ENCODE data around the gene SYCP3.

SYCP3 gene

DNA sequence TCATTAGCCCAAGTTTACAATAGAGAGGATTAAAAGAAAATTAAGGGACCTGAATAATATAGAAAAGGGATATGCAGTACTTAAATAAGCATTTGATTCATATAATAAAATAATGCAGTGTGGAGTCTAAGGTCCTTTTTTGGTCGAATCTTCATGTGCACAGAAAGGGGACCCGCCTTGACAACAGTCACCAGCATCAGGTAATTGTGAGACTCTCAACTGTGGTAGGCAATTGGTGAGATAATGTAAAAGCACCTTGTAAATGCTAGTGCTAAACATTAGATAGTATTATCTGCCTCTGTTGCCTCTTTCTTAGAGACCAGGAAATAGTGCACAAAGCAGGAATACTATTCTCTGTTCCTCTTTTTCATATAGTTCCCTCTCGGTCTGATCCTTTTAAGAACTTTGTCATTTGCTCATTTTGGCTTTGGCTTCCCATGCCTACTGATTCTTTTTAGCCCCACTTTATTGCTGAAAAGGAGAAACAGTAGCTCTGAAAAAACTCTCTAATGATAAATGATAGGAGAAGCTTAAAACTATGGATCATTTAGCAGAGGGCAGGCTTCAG is 24.3 kb downstream of the SYCP3 start:
- H3K4me3 ChIP-seq (ENCODE audit: low read depth, low read length) = no peak overlapping the region

DNA sequence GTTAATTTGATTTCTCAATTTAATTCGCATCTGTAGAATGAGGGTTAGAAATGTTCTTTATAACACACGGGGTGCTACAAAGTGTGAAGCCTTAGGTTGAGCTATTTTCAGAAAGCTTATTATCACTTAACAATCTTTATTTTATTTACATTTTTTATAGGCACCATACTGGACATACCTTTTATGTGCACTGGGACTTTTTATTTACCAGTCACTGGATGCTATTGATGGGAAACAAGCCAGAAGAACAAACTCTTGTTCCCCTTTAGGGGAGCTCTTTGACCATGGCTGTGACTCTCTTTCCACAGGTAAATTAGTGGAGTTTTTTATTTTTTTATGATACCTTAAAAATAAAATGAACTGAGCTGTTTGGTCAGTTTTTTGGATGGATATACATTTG is 25.3 kb downstream of the SYCP3 start:
- no peak overlapping the region for H3K4me3 ChIP-seq (ENCODE audit: low read depth, low read length)

DNA sequence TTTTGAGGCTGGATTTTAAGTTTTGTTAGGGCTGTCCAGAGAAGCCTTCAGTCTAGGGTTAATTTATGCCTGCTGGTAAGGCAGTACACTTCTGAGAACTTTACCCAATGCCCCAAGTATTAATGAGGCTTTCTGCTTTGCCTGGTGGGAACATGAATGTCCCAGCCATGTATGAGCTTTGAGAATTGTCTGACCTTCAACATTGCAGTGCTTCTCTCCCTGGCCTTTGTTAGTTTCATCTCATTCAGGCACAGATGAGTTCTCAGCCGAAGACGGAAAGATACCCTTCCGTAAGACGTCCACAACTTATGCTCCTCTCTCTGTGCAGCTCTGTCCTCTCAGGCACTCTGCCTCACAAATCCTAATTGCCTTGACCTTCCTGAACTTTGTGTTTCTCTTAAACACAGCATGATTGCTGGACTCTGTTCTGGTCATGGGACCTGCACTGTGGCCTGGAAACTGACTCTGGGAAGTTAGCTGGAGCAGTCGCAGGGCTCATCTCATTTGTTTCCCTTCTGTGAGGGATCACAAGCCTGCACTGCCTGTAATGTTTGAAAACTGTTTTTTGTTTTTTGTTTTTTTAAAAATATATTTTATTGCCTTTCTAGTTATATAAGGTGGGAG is 26.1 kb downstream of the SYCP3 start:
- no peak overlapping the region for H3K4me3 ChIP-seq (ENCODE audit: low read depth, low read length)

DNA sequence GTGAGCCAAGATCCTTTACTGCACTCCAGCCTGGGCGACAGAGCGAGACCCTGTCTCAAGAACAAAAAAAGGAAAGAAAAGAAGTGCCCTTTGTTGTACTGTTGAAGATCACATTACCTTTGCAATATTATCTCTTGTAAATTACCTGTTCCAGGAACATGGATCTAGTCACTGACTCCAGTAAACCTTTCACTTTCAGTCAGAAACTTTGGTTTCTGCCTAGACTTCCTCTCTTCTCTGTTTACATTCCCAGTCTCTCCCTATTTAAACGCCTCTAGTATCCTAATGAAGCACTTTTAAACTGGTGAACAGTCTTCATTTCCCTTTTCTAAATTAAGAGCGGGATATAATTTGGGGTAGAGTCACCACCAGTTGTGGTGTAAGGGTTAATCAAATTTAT is 29.0 kb downstream of the SYCP3 start:
- H3K4me3 ChIP-seq (ENCODE audit: low read depth, low read length) = no peak overlapping the region

DNA sequence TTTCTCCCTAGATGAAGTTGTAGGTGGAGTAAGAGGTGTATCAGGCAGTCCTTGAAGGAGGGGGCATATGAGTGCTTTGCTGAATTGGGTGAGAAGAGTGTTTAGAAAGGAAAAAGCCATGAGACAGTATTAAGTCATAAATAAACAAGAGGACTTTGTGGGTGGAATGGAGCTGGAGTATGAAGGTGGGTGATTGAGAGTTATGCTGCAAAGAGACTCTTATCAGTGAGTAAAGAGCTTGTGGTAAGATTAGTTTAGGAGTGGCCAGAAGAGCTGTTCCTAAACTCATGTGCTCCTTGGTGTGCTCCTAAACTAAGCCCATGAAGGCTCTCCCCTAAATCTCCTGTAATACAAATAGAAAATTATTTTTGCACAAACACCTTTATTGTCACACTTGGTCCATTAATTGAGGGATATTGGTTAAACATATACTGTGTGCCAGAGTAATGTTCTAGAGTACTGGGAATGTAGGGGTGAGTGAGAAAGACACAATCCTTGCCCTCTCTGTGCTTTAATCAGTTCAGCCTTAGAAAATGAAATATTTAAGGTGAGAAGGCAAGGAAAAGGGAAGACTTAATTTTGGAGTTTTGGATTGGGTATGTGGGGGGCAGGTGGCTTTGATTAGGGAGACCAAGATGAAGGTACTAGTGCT is 32.0 kb downstream of the SYCP3 start:
- H3K4me3 ChIP-seq (ENCODE audit: low read depth, low read length) = no peak overlapping the region

DNA sequence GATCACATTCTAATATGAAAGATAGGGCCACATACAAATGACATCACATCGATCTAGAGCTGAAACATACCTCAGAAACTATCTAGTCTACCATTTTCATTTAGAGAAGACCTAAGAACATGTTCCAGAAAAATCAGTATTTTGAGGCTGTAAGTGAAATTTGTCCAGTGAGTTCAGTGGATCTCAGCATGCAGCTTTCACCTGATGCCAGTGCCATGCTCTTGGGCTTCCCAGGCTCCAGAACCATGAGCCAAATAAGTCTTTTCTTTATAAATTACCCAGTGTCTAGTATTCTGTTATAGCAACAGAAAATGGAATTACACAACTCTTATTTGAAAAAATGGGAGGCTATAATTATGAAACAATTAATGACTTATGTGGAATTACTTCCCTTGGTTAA is 32.9 kb downstream of the SYCP3 start:
- H3K4me3 ChIP-seq (ENCODE audit: low read depth, low read length) = no peak overlapping the region

DNA sequence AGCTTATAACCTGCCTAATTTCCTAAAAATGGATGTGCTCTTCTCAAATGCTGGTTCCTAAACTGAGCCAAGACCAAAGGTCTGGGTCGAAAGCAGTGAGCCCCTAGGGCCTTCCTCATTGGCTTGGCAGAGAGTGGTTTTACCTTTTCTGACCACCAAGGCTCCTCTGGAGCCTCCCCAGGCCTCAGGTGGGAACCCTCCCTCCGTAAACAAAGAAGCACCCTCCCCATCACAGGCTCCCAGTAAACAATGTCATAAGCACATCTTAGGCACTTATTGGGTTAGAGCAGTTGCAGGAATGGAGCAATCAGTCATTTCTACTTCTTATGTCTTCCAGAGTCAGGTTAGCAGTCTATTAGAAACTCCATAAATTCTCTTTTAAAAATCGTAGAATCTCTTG is 35.8 kb downstream of the SYCP3 start:
- H3K4me3 ChIP-seq (ENCODE audit: low read depth, low read length) = no peak overlapping the region

DNA sequence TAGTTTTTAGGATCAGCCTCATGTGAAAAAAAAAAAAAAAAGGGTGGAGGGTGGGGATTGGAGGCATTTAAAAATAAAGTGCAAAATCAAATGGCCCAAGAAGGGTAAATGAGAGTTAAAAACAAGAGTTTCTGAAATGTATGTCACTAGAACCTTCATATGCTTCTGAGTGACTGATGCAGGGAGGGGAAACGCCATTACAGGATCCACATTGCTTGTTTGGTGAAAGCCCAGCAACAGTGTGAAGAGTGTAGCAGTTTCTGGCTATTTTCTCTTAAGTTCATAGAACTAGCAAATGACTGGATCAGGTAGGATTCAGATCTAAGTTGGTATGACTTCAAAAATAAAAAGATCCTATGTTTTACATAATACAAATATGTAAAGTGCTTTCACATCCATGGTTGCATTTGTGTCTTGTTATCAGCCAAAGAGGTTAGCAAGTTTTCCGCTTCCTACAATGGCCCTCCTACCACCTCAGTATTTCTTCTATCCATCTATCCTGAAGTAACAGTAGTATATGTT is 38.9 kb downstream of the SYCP3 start:
- no peak overlapping the region for H3K4me3 ChIP-seq (ENCODE audit: low read depth, low read length)

DNA sequence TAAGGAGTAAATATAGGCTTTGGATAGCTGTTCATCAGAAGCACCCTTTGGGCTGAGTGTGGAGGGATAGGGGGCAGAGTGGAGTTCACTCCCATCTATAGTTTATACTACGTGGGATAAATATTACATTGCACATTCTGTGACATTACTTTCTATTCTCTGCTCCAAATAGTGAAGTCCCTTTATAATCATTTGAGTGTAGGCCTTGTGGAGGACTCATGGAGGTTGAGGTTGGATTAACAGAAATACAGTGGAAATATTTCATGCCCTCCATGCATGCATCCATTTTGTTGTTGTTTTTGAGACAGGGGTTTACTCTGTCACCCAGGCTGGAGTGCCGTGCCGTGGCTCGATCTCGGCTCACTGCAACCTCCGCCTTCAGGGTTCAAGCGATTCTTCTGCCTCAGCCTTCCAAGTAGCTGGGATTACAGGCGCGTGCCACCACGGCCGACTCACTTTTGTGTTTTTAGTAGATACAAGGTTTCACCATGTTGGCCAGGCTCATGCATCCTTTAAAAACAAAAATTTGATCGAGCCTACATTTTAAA is 40.4 kb downstream of the SYCP3 start:
- no peak overlapping the region for H3K4me3 ChIP-seq (ENCODE audit: low read depth, low read length)

DNA sequence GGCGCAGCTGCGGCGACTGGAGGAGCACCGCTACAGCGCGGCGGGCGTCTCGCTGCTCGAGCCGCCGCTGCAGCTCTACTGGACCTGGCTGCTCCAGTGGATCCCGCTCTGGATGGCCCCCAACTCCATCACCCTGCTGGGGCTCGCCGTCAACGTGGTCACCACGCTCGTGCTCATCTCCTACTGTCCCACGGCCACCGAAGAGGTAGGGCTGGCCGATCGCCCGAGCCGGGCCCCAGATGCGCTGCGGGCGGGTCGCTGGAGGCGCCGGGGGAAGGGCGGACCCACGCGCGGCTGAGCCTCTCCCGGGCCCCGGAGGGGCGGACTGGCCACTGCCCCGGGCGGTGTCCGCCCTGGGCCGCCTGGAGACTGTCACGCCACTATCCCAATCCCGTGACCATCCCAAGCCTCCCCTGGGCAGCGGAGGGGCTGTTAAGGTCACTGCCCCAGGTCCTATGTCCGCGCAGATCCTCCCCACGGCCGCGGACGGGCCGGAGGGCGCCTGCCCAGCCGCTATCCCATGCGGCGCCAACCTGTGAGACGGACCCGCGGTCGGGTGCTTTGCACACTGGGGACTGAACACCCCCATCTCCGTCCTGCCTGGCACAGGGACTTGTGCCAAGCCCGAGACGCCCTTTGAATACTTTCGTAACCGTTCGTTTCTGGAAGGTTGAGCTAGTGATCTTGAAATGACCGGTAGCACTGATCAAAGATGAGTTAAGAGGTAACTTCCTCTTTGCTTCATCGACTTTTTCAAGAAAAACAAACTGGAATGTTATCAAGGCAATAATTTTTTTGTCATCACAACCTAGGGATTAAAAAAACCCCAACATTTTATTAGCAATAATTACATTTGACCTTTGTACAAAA is 41.1 kb downstream of the SYCP3 start:
- H3K4me3 ChIP-seq (ENCODE audit: low read depth, low read length) = peak overlapping the region; percentile 83

DNA sequence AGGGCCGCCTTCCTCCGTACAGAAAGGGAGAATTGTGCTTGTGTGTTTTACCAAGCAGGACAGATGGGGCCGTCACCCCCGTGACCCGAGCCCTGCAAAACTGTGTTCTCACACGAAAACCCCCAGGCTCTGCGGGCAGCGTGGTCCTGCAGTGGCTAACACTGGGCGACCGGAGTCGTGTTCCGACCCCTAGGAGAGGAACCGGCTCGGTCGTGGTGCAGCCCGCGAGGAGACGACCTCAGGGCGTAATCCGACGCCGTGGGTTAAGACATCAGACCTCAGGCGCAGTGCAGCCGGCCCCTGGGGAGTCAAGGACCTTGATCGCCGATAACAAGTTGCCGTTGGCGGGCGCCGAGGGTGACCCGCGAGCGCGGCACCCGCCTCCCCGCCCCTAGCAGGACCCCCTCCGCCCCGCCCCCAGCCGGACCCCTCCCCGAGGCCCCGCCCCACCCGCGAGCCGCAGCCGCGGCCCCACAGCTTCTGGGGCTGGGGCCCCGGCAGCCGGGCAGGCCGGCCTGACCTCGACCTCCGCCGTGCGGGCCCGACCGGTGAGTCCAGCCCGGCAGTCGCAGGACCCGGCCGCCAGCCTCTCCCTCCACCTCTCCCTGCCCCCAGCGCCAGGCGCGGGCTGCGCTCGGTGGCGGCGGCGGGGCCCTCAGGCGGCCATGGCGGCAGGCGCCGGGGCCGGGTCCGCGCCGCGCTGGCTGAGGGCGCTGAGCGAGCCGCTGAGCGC is 41.9 kb downstream of the SYCP3 start, which contains the start of gene CHPT1:
TSS of gene CHPT1 (plus strand) at position 444 of the 733 bp plus-strand sequence. CDS start at position 666, 222 bp downstream.
- peak within 1 kb of the TSS; percentile 83 for H3K4me3 ChIP-seq (ENCODE audit: low read depth, low read length)

DNA sequence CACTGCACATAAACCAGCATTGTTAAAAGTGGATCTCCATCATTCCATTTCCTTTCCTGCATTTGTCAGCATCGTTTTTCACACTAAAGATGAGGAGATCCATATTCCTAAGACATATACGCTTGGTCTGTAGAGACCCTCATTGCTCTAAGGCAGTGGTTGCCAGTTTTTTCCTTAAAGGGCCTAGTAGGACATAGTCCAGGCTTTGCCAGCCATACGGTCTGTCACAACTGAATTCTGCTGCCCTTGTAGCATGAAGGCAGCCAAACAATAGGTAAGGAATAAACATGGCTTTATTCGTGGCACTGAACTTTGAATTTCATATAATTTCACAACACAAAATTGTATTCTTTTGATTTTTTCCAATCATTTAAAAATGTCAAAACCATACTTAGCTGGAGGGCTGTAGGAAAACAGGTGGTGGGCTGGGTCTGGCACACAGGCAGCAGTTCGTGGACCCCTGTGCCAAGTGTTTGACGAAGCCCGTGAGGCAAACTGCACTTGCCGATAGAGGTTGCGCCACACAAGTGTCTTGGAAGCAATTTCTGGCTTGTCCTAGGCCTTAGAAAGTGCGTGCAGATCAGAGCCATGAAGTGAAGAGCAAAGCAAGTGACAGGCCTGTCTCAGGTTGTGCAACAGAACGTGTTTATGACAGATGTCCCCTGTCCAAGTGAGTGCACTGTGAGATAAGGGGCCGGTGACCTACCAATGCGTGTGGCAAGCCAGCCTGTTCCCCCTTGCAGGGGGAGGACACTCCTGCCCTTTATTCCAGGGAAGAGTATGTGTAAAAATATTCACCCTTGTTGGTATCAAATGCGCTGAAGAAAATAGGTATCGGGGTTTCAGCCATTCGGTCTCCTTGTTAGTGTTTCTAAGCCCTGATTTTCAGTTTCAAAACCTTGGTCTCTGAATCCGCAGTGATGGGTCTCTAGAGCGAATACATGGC is 42.7 kb downstream of the SYCP3 start:
- H3K4me3 ChIP-seq (ENCODE audit: low read depth, low read length) = peak overlapping the region; percentile 83

DNA sequence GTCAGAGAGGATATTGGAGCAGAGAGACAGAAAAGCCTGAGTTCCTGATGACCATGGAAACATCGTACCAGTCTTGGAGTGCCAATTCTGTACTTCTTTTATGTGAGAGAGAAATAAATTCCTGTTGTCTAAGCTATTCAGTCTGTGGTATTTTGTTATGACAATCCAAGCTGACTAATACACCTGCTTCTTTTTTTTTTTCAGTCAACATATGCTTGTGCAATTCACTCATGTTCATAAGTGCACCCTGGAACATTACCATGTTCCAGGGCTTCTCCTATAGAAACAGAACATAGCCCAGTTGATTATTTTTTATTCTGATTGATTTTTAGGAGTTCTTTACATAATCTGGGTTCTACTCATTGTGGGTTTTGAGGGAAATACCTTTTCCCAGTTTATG is 43.6 kb downstream of the SYCP3 start:
- no peak overlapping the region for H3K4me3 ChIP-seq (ENCODE audit: low read depth, low read length)

DNA sequence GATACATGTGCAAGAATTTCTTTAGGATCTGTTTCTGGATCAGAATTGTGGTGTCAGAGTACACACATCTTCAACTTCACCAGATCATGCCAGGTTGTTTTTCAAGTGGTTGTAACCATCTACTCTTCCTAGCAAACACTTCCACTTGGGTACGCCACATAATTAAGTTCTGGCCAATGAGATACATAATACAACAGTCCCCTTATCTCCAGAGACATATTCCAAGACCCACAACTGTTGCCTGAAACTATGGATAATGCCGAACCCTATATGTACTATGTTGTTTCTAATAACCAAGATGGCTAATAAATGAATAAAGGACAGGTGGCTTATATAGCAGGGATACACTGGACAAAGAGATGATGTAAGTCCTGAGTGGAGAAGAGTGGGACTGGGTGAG is 44.3 kb downstream of the SYCP3 start:
- H3K4me3 ChIP-seq (ENCODE audit: low read depth, low read length) = no peak overlapping the region

DNA sequence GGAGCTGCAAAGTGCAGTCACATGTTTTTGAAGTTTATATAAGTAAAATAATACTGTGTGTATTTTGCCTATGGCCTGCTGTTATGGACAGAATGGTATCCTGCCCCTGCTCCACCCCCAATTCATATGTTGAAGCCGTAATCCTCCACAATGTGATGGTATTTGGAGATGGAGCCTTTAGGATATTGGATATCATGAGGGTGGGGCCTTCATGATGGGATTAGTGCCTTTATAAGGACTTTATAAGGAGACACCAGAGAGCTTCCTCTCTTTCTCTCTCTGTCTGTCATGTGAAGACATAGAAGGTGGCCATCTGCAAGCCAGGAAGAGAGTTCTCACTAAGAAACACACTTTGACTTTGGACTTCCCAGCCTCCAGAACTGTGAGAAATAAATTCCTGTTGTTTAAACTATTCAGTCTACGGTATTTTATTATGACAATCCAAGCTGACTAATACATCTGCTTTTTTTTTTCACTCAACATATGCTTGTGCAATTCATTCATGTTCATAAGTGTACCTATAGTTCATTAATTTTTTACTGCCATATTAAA is 44.9 kb downstream of the SYCP3 start:
- H3K4me3 ChIP-seq (ENCODE audit: low read depth, low read length) = no peak overlapping the region

DNA sequence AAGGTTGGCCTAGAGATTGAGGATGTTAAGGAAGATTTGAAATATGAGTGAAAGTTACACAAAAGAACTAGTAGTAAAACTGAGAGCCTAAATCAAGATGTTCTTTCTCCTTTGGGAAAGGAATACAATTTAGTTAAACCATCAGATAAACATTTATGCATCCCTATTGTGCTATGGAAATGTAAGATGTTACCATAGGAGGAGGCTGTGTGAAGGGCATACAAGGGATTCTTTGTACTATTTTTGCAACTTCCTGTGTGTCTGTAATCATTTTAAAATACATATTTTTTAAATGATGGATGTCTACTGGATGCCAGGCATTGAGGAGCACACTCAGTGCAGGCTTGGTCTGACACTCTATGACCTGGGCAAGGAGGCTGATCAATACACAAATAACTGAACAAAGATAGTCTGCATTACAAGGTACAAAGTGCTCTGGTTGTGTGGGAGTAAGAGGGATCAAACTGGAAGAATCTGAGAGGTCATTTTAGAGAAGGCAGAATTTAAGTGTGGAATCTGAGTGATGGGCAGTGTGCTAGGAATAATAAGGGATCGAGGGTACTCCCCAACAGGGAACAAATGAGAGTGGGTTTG is 47.7 kb downstream of the SYCP3 start:
- H3K4me3 ChIP-seq (ENCODE audit: low read depth, low read length) = no peak overlapping the region

DNA sequence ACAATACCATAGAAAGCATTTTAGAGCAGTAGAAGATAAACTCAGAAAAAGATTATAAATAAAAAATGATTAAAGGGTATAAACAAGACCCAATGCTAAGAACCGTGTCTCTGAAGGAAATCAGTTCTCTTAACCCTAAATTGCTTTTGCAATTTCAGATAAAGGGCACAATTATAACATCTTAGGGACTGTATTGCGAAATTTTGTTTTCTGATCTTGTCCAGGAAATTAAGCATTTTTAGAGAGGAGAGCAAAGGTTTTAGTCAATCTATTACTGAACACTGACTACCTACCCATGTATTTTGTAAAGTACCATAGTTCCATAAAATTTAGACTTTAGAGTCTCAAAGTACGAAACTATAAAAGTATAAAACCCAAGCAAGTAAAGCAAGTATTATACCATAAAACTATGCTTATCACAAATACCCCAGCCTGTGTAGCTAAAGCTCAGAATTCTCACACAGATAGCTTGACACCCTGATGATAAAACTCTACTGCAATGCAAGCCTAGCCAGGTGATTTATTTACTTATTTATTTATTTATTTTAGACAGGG is 48.6 kb downstream of the SYCP3 start:
- H3K4me3 ChIP-seq (ENCODE audit: low read depth, low read length) = no peak overlapping the region

DNA sequence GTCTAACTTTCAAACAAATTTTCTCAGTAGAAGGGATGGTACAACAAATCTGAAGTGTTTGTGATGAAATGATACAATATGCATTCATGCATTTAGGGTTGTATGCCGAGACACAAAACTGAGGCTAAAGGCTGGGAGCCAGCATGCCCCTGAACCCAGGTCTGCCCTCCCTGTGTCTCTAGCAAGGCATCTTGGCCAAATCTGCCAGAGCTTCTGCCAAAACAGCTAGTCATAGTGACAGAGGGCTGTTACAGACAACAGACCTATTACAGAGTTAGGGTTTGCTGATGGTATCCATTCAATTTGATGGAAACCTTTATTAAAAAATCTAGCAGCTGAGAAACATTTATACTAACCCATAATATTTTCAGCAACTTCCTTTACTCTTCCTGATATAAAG is 53.1 kb downstream of the SYCP3 start:
- H3K4me3 ChIP-seq (ENCODE audit: low read depth, low read length) = no peak overlapping the region

Measured in iPS-11a (cell line).